H1 (cell line): ENCODE data around the gene CCDC175.

Experiments used
- CHD1 ChIP-seq: IDR thresholded peaks from 2 replicates; pipeline ENCODE4 v1.6.1; 2012; ENCODE audit warnings: low read depth, low read length, improper control_type of control experiment
- CHD2 ChIP-seq: IDR thresholded peaks from 2 replicates; pipeline ENCODE4 v1.6.1; 2012; ENCODE audit warnings: low read length, improper control_type of control experiment
- EZH2 ChIP-seq: fragments of 200-600 bp; sonication (generic); IDR thresholded peaks from 2 replicates; pipeline ENCODE4 v1.7.1; 2012; ENCODE audit warnings: low read depth, mild to moderate bottlenecking, moderate library complexity, low read length, inconsistent platforms; ENCODE audit not compliant: severe bottlenecking
- GABPA ChIP-seq: IDR thresholded peaks from 2 replicates; pipeline ENCODE4 v1.6.1; 2011; ENCODE audit warnings: mild to moderate bottlenecking, low read length, moderate library complexity, borderline replicate concordance; ENCODE audit not compliant: insufficient read depth
- JUND ChIP-seq: IDR thresholded peaks from 2 replicates; pipeline ENCODE4 v1.6.1; 2011; ENCODE audit warnings: mild to moderate bottlenecking, improper control_type of control experiment, low read length
- MAFK ChIP-seq: IDR thresholded peaks from 2 replicates; pipeline ENCODE4 v1.6.1; 2012; ENCODE audit warnings: low read depth, mild to moderate bottlenecking, improper control_type of control experiment, low read length
- POLR2A ChIP-seq, 2 experiments: IDR thresholded peaks; 1 replicate in 1 of 2; 2 replicates in 1 of 2; pipeline ENCODE4 v1.6.1; 2011; ENCODE audit warnings: low read depth in 2 of 2, low read length in 2 of 2, mild to moderate bottlenecking in 2 of 2; ENCODE audit errors: control extremely low read depth in 1 of 2
- POLR2AphosphoS5 ChIP-seq: IDR thresholded peaks from 2 replicates; pipeline ENCODE4 v1.6.1; 2011; ENCODE audit warnings: low read depth, low read length
- RAD21 ChIP-seq, 2 experiments: IDR thresholded peaks in 1 of 2; conservative IDR thresholded peaks in 1 of 2; 2 replicates each; pipeline ENCODE4 v1.6.1; 2011; ENCODE audit warnings: low read depth in 2 of 2, low read length in 2 of 2, improper control_type of control experiment in 1 of 2, inconsistent platforms in 1 of 2, mild to moderate bottlenecking in 1 of 2, moderate library complexity in 1 of 2
- TCF12 ChIP-seq: IDR thresholded peaks from 2 replicates; pipeline ENCODE4 v1.6.1; 2011; ENCODE audit warnings: low read depth, mild to moderate bottlenecking, low read length
- ZNF274 ChIP-seq: IDR thresholded peaks from 2 replicates; pipeline ENCODE4 v1.7.0; 2012; ENCODE audit warnings: low read length, borderline replicate concordance; ENCODE audit errors: extremely low read depth
- TF ChIP-seq, protein P1 (sequence below), 3 experiments: IDR thresholded peaks; 1 replicate in 2 of 3; 2 replicates in 1 of 3; pipeline versions ENCODE4 v1.5.1 to v1.6.1; 2011; ENCODE audit warnings: low read length in 3 of 3, mild to moderate bottlenecking in 3 of 3, inconsistent platforms in 2 of 3, low read depth in 1 of 3, moderate library complexity in 1 of 3; ENCODE audit not compliant: insufficient read depth in 1 of 3; ENCODE audit errors: control extremely low read depth in 1 of 3

GRCh38 chr14:59509101-59509500 is 67.5 kb downstream of the CCDC175 start:
- TF ChIP-seq ZNF274 (no peak), GABPA (no peak), RAD21 (IDR thresholded peaks at IDR 0.05 in 1 of 2, conservative IDR thresholded peaks at IDR 0.05 in 1 of 2; ENCODE audit: low read depth in 2 of 2, low read length in 2 of 2) (no peak), POLR2AphosphoS5 (no peak), POLR2A (IDR thresholded peaks at IDR 0.05; ENCODE audit: control extremely low read depth in 1 of 2, low read depth in 2 of 2, low read length in 2 of 2) (no peak), CHD2 (no peak), EZH2 (no peak), CHD1 (no peak), MAFK (no peak), JUND (no peak), TCF12 (no peak)
- TF ChIP-seq, protein P1, sequence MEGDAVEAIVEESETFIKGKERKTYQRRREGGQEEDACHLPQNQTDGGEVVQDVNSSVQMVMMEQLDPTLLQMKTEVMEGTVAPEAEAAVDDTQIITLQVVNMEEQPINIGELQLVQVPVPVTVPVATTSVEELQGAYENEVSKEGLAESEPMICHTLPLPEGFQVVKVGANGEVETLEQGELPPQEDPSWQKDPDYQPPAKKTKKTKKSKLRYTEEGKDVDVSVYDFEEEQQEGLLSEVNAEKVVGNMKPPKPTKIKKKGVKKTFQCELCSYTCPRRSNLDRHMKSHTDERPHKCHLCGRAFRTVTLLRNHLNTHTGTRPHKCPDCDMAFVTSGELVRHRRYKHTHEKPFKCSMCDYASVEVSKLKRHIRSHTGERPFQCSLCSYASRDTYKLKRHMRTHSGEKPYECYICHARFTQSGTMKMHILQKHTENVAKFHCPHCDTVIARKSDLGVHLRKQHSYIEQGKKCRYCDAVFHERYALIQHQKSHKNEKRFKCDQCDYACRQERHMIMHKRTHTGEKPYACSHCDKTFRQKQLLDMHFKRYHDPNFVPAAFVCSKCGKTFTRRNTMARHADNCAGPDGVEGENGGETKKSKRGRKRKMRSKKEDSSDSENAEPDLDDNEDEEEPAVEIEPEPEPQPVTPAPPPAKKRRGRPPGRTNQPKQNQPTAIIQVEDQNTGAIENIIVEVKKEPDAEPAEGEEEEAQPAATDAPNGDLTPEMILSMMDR (IDR thresholded peaks at IDR 0.05; ENCODE audit: control extremely low read depth in 1 of 3, insufficient read depth in 1 of 3, low read depth in 1 of 3, low read length in 3 of 3) = no peak
